IgD-negative memory B cell (primary cell): ENCODE data around the gene PURB. TPM values are rescaled to one million over a fixed set of nuclear protein-coding genes. Genes with fewer than 3 reads are reported as not detected.
"Not testable (repeated sequence)": the region's sequence is repeated elsewhere in the genome, so short reads cannot be mapped to it uniquely, and the experiment has no call there.

ENCODE experiments used
- H3K27ac Mint-ChIP-seq, 3 donors: one replicate each; pipeline ENCODE4 v1.8.0; 2020 to 2022; ENCODE audit warnings: mild to moderate bottlenecking in 3 of 3, mixed read lengths in 3 of 3, moderate library complexity in 1 of 3
- H3K27me3 Mint-ChIP-seq: one replicate; pipeline ENCODE4 v1.8.0; 2021; ENCODE audit warnings: mixed read lengths
- H3K36me3 Mint-ChIP-seq: one replicate; pipeline ENCODE4 v1.8.0; 2020; ENCODE audit warnings: mild to moderate bottlenecking, mixed read lengths
- H3K4me1 Mint-ChIP-seq, 3 donors: one replicate each; pipeline ENCODE4 v1.8.0; 2020 to 2022; ENCODE audit warnings: mixed read lengths in 3 of 3, mild to moderate bottlenecking in 1 of 3
- H3K4me3 Mint-ChIP-seq, 4 donors: one replicate each; pipeline ENCODE4 v1.8.0; 2020 to 2022; ENCODE audit warnings: mild to moderate bottlenecking in 4 of 4, mixed read lengths in 4 of 4, moderate library complexity in 3 of 4
- H3K9me3 Mint-ChIP-seq, 3 donors: one replicate each; pipeline ENCODE4 v1.8.0; 2020 to 2021; ENCODE audit warnings: mixed read lengths in 3 of 3, mild to moderate bottlenecking in 1 of 3
- polyA plus RNA-seq: library from polyadenylated mRNA; unstranded; fragments of 300-500 nt; fragmentation: Illumina TruSeq; gene quantifications from one replicate; pipeline ENCODE4 v1.2.3, GENCODE V29; 2021

Gene PURB
- 1.5 TPM for polyA plus RNA-seq

- Mint-ChIP-seq H3K27me3 (no peaks in the 10 kb centered on the region), H3K27ac (peak within 1 kb of the TSS; percentile 97 to 100 (median 99)), H3K4me3 (peak within 1 kb of the TSS; percentile 95 to 98 (median 96)), H3K4me1 (peaks cover 27 to 40% (median 30%) of the 10 kb centered on the region in 3 donors), H3K36me3 (peaks cover 3% of the 10 kb centered on the region), H3K9me3 (no peaks in the 10 kb centered on the region)
Observed at GRCh38 chr7:44885394-44886317, at the start of gene PURB. Gene PURB, minus strand, starts transcription at chr7:44885530. Its CDS starts 182 bp downstream, at chr7:44885348.

GRCh38 chr7:44935016-44935415 is 49.7 kb upstream of the PURB start:
- no peak overlapping the region for H3K4me3 Mint-ChIP-seq
- no peak overlapping the region for H3K27ac Mint-ChIP-seq
- H3K9me3 Mint-ChIP-seq: no peaks in the 10 kb centered on the region
- no peaks in the 10 kb centered on the region for H3K36me3 Mint-ChIP-seq
- H3K27me3 Mint-ChIP-seq: peaks cover 4% of the 10 kb centered on the region
- peaks cover 0 to 2% (median 0%) of the 10 kb centered on the region in 3 donors for H3K4me1 Mint-ChIP-seq

- not testable (repeated sequence) for H3K9me3 Mint-ChIP-seq, H3K36me3 Mint-ChIP-seq, H3K4me3 Mint-ChIP-seq, H3K4me1 Mint-ChIP-seq, H3K27ac Mint-ChIP-seq, H3K27me3 Mint-ChIP-seq
Observed at GRCh38 chr7:44934510-44934909, 49.2 kb upstream of the PURB start.

GRCh38 chr7:44930921-44931320 is 45.6 kb upstream of the PURB start:
- H3K4me1 Mint-ChIP-seq: peaks cover 0 to 3% (median 0%) of the 10 kb centered on the region in 3 donors
- H3K9me3 Mint-ChIP-seq: peaks cover 0 to 2% (median 0%) of the 10 kb centered on the region in 3 donors
- peaks cover 4% of the 10 kb centered on the region for H3K27me3 Mint-ChIP-seq
- H3K27ac Mint-ChIP-seq: no peak overlapping the region
- H3K4me3 Mint-ChIP-seq: no peak overlapping the region
- no peaks in the 10 kb centered on the region for H3K36me3 Mint-ChIP-seq

GRCh38 chr7:44922351-44922694 is 37.0 kb upstream of the PURB start:
- Mint-ChIP-seq H3K4me3 (no peak overlapping the region), H3K27me3 (no peaks in the 10 kb centered on the region), H3K27ac (no peak overlapping the region), H3K9me3 (no peaks in the 10 kb centered on the region), H3K36me3 (no peaks in the 10 kb centered on the region), H3K4me1 (peaks cover 0 to 2% (median 2%) of the 10 kb centered on the region in 3 donors)

DNA sequence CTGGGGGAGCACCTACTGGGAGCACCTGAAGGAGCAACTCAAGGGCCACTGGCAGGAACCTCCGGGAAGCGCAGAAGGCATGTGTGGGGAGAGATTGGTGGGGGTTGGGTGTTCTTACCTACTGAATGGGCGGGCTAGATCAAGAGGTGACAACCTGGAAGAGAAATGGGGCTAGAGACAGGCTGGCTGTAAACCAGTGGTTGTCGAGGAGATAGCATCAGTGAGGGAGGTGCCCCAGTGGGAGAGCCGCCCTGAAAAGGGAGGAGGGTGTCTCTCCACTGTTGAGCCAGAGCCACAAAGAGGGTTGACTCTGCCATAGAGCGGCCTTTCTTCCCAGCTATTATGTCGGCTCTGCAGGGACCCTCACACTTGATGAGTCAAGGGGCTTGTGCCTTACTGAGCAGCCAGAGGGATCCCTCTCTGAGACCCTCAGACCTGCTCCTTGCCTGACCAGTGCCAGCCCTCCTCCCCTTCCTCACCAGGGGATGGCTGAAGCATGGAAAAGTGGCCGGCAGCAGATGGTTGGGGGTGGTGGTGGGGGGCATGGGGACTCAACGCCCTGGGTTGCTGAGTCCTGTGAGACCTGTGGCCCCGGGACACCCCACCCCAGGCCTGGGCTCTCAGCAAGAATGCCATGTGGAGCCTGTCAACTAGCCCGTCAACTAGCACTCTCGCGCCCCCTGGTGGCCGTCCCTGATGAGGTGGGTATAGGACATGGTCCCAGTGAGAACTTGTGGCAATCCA is 36.4 kb upstream of the PURB start:
- H3K27ac Mint-ChIP-seq: no peak overlapping the region
- H3K9me3 Mint-ChIP-seq: no peaks in the 10 kb centered on the region
- peaks cover 0 to 2% (median 2%) of the 10 kb centered on the region in 3 donors for H3K4me1 Mint-ChIP-seq
- no peak overlapping the region for H3K4me3 Mint-ChIP-seq
- no peaks in the 10 kb centered on the region for H3K27me3 Mint-ChIP-seq
- H3K36me3 Mint-ChIP-seq: no peaks in the 10 kb centered on the region

DNA sequence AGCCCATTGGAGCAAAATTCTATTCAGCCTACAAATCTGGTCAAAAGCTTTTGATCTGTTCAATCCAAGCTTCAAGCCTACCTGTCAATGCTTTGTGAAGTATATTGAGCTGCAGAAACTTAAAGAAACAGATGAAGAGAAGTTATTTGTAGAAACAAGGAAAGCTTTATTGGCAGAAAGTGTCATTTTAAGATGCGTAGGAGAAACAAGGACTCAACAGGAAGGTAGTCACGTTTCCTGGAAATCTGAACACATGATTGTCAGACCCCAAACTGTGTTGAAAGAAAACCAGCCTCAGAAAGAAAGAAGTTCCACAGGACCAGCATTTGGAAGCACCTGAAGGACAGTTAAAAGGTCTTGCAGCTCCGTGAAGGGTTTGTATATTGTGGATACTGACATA is 34.8 kb upstream of the PURB start:
- Mint-ChIP-seq H3K4me3 (no peak overlapping the region), H3K27ac (no peak overlapping the region), H3K4me1 (peaks cover 0 to 4% (median 4%) of the 10 kb centered on the region in 3 donors), H3K36me3 (no peaks in the 10 kb centered on the region), H3K27me3 (no peaks in the 10 kb centered on the region), H3K9me3 (no peaks in the 10 kb centered on the region)

DNA sequence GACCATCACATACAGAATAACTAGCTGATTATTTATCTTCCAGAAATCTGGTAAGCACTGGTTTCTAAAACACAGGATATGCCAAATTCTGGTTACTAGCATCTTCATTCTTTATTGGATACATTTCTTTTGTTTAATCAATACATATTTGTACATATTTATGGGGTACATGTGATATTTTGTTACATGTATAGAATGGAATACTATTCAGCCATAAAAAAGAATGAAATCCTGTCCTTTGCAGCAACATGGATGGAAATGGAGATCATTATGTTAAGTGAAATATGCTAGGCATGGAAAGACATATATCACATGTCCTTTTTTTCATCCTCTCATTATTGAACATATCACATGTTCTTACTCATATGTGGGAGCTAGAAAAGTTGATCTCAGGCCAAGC is 32.7 kb upstream of the PURB start:
- Mint-ChIP-seq H3K9me3 (no peaks in the 10 kb centered on the region), H3K27ac (no peak overlapping the region), H3K4me1 (peaks cover 0 to 6% (median 6%) of the 10 kb centered on the region in 3 donors), H3K4me3 (no peak overlapping the region), H3K36me3 (peaks cover 2% of the 10 kb centered on the region), H3K27me3 (no peaks in the 10 kb centered on the region)

- Mint-ChIP-seq H3K36me3 (peaks cover 2% of the 10 kb centered on the region), H3K27me3 (no peaks in the 10 kb centered on the region), H3K9me3 (no peaks in the 10 kb centered on the region), H3K4me1 (peaks cover 0 to 6% (median 6%) of the 10 kb centered on the region in 3 donors), H3K27ac (no peak overlapping the region), H3K4me3 (no peak overlapping the region)
Observed at GRCh38 chr7:44917465-44917864, 32.1 kb upstream of the PURB start.

DNA sequence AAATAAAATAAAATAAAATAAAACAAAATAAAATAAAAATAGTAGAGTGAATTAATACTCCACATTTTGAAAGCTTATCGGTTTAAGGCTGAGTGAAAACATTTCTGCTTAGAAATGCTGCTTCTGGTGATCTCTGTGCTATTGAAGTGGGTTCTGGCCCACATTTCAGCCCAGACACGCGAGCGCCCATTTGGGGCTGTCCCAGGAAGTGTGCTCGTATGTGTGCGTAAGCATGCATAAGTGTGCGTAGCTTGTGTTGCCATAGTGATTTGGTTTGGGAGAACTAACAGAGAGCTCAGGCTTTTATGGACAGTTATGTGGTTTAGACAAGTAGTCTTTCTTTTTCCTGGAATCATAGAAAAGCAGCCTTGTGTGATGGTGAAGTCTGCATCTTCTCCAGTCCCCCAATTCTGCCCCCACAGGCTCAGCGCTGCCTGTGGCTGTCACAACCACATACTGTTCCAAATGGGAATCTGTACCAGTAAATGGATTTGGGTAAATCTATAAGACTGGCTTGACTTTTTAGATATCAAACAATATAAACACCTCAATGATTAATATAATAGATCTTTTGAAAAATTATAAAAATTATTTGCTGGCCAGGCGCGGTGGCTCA is 29.8 kb upstream of the PURB start:
- Mint-ChIP-seq H3K27ac (peak overlapping the region; percentile 47 to 91 (median 76)), H3K36me3 (peaks cover 2% of the 10 kb centered on the region), H3K9me3 (no peaks in the 10 kb centered on the region), H3K4me3 (peak overlapping the region in 1 of 4 donors; percentile 33), H3K27me3 (no peaks in the 10 kb centered on the region), H3K4me1 (peaks cover 0 to 4% (median 4%) of the 10 kb centered on the region in 3 donors)

- peak overlapping the region in 1 of 4 donors; percentile 32 for H3K4me3 Mint-ChIP-seq
- H3K9me3 Mint-ChIP-seq: no peaks in the 10 kb centered on the region
- H3K27ac Mint-ChIP-seq: peak overlapping the region in 1 of 3 donors; percentile 35
- peaks cover 4% of the 10 kb centered on the region for H3K36me3 Mint-ChIP-seq
- no peaks in the 10 kb centered on the region for H3K27me3 Mint-ChIP-seq
- peaks cover 0 to 5% (median 4%) of the 10 kb centered on the region in 3 donors for H3K4me1 Mint-ChIP-seq
Observed at GRCh38 chr7:44912775-44913347, 27.5 kb upstream of the PURB start.

GRCh38 chr7:44911911-44912310 is 26.6 kb upstream of the PURB start:
- H3K27ac Mint-ChIP-seq: no peak overlapping the region
- H3K36me3 Mint-ChIP-seq: peaks cover 4% of the 10 kb centered on the region
- no peaks in the 10 kb centered on the region for H3K27me3 Mint-ChIP-seq
- no peak overlapping the region for H3K4me3 Mint-ChIP-seq
- peaks cover 0 to 5% (median 4%) of the 10 kb centered on the region in 3 donors for H3K4me1 Mint-ChIP-seq
- H3K9me3 Mint-ChIP-seq: no peaks in the 10 kb centered on the region

DNA sequence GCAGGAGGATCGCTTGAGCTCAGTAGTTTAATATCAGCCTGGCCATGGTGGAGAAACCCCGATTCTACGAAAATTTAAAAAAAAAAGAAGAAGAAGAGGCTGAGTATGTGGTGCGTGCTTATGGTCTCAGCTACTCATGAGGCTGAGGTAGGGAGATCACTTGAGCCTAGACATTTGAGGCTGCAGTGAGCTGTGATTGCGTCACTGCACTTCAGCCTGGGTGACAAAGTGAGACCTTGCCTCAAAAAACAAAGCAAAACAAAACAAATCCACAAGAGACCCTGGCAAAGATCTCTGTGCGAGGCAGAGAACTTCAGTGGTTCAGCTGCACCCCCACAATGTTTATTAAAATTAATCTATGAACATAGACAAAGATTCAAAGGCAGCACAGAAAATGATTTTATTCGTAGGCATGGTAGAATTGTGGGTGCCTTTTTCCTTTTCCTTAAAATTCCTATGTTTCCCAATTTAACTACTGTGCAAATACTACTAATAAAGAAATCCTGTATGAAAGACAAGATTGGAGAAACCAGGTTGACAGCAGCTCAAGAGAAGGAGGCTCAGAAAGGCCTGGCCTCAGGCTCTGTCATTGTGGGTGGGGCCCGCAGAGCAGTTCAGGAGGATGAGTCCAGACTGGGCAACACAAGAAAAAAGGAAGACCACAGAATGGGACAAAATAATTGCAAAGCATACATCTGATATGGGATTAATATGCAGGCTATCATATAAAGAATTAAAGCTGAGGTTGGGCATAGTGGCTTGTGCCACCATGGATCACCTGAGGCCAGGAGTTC is 24.5 kb upstream of the PURB start:
- Mint-ChIP-seq H3K9me3 (no peaks in the 10 kb centered on the region), H3K36me3 (peaks cover 4% of the 10 kb centered on the region), H3K27ac (no peak overlapping the region)

DNA sequence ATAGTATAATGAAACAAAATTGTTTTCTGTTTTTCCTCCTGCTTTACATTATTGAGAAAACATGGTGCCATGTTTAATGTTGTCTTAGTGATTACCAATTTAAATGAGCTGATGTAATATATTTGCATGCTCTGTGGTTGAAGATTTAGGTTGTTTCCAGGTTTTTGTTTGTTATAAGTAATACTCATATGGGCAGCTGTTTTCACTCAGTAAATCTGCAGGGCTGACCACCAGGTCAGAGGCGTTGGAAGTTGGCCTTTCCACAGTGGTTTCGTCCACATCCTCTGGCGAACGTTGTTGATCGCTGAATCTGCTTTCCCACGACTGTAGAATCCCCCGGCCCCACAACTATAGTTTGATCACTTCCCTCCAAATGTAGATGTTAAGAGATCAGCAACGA is 21.6 kb upstream of the PURB start:
- no peaks in the 10 kb centered on the region for H3K9me3 Mint-ChIP-seq
- H3K4me3 Mint-ChIP-seq: no peak overlapping the region
- peak overlapping the region in 1 of 3 donors; percentile 27 for H3K27ac Mint-ChIP-seq
- H3K36me3 Mint-ChIP-seq: peaks cover 2% of the 10 kb centered on the region
- H3K4me1 Mint-ChIP-seq: peaks cover 0 to 1% (median 0%) of the 10 kb centered on the region in 3 donors
- H3K27me3 Mint-ChIP-seq: no peaks in the 10 kb centered on the region

More for the DNA sequence above, 24.5 kb upstream of the PURB start:
- Mint-ChIP-seq H3K4me1 (peaks cover 0 to 1% (median 0%) of the 10 kb centered on the region in 3 donors), H3K4me3 (no peak overlapping the region), H3K27me3 (no peaks in the 10 kb centered on the region)
